ENCODE results near the gene SLC25A21.
"Not testable (repeated sequence)": the region's sequence is repeated elsewhere in the genome, so short reads cannot be mapped to it uniquely, and the experiment has no call there.

SLC25A21 gene

DNA sequence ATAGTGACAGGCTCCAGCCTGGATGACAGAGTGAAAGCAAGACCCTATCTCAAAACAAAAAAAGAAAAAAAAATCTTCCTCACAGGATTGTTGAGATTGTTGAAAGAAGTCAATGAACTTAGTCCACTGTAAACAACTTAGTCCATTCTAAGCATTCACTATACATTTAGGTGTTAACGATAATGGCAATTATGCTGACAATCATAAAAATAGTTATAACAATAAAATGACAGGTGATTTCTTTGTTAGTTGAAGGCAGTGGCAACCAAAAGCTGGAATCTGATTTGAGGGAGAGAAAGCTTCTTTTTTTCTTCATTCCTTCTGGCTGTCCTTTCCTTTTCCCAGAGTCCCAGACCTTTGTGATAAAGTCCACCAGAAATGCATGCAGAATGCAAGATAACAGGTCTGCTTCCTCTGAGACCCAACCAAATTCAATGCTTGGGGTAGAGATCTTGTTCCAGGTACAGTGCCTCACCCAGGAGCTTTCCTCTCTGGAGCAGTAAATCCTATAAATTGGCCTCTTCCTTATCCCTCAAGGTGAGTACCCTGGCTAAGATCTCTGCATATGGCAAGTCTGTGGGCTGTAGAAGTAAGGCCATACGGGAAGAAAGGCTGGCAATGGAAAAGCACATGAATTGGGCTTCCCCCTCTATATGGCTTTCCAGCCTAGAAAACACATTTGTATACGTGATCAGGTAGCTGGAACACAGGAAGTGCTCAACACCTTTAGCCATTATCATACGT lies 458.3 kb downstream of the SLC25A21 start:
- no peak for DNase-seq (ENCODE audit: low read depth, low spot score)

DNA sequence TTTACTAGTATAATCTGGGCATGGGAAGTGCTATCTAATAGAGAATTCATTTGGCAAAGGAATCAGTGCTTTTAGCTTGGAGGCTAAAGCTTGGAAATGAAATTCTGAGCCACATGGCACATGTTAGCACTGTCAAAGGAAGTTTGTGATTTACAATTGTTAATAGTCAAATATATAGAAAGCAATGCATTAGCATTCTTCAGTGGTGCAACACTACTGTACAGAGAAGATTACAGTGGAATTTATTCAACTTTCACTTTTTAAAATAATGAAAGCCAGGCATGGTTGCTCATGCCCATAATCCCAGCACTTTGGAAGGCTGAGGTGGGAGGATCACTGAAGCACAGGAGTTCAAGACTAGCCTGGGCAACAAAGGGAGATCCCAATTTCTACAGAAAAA lies 464.8 kb downstream of the SLC25A21 start:
- DNase-seq (ENCODE audit: low read depth, low spot score), result no peak

DNA sequence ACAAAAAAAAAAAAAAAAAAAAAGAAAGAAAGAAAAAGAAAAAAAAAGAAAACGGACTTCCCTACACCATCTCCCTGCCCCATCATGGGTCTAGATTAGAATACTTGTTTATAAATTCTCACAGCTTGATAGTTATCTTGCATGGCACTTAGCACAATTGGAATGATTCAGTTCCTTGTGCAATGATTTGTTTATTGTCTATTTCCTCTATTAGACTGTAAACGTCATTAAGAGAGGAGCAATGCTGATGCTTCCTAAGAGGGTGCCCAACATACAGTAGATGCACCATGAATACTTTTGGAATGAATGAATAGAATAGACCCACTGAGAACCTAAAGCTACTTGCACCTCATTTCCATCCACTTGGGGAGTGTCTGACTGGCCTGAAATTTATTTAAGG lies 469.9 kb downstream of the SLC25A21 start:
- no peak for DNase-seq (ENCODE audit: low read depth, low spot score)

DNA sequence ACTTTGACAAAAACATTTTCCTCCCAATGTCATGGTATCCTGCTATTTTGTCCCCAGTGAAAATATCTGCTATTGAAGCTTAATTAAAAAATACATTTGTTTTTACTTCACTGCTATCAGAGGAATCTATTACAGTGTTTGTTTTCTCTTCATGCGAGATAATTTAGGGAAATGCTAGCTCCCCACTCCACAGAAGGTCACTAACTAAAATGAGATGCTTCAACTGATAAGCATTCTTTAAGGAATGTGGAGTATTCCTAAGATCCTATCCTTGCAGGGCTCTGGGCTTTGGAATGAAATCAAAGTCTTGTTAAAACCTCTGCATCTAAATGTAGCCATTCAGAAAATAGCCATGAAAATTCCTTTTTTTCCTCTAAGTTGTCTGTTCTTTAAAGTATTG lies 471.3 kb downstream of the SLC25A21 start:
- DNase-seq (ENCODE audit: low read depth, low spot score), result no peak

DNA sequence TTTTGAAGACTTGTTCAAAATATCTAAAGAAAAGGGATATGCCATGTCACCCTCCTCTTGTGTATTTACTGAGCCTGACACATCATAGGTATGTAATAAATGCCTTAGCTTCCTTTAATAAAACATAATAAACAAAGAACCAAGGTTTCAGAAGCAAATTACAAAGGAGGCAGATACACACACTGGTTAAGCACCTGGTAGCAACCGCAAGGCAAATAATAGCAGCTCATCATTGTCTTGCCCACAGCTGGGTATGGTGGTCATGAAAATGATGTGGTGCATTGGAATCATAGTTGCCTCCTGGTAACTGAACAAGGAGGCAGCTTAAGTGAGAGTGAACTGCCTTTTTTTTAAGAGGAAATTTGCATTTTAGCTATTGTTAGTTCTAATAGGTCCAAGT lies 471.8 kb downstream of the SLC25A21 start:
- no peak for DNase-seq (ENCODE audit: low read depth, low spot score)

DNA sequence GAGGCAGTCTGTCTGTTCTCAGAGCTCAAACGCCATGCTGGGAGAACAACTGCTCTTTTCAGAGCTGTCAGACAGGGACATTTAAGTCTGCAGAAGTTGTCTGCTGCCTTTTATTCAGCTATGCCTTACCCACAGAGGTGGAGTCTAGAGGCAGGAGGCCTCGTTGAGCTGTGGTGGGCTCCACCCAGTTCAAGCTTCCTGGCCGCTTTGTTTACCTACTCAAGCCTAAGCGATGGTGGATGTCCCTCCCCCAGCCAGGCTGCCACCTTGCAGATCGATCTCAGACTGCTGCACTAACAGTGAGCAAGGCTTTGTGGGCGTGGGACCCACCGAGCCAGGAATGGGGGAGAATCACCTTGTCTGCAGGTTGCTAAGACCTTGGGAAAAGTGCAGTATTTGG lies 473.0 kb downstream of the SLC25A21 start:
- not testable (repeated sequence) for DNase-seq (ENCODE audit: low read depth, low spot score)

DNA sequence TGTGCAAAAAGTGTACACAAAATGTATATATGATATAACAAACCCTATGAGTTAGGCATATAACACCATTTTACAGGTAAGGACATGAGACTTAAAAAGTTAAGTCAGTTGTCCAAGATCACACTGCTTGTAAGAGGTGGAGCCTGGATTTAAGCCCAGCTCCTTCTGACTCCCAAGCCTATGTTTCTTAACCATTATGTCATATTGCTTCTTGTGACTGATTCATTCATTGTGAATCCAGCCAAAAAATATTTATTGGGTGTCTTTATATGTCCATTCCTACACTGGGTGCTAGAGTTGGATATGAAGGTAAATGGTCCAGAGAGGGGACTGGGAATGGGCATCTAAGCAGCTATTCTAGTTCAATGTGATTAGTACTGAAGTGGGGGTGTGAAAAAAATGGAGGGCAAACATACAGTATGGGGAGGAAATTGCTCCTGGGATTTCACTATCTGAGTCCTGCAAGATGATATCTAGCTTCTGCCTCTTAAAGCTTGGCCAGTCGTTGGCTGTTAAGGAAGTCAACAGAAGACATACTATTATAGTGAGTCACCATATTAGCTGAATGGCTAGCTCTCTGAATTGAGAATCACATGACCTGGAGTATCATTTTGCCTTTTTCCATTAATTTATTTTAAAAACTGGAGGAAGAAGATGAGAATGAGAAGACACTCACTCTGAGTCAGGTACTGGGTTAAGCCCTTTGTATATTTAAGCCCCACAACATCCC lies 481.9 kb downstream of the SLC25A21 start:
- no peak for DNase-seq (ENCODE audit: low read depth, low spot score)

DNA sequence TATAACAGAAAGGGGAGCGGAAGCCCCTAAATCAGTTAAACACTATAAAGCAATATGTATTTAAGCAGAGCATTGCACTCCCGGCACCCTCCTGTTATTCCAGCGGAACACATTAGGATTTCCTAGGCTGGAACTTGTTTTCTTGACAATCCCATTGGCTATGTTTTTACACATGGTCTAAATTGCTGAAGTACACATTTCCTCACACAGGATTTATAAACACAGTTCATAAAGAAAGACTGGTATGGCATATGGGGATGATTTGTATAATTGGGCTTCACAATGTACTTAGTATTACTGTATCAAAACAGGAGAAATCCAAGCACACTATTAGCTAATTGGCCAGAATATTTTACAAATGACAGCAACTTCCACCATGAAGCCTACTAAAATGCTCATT lies 487.5 kb downstream of the SLC25A21 start:
- DNase-seq (ENCODE audit: low read depth, low spot score), result no peak

DNA sequence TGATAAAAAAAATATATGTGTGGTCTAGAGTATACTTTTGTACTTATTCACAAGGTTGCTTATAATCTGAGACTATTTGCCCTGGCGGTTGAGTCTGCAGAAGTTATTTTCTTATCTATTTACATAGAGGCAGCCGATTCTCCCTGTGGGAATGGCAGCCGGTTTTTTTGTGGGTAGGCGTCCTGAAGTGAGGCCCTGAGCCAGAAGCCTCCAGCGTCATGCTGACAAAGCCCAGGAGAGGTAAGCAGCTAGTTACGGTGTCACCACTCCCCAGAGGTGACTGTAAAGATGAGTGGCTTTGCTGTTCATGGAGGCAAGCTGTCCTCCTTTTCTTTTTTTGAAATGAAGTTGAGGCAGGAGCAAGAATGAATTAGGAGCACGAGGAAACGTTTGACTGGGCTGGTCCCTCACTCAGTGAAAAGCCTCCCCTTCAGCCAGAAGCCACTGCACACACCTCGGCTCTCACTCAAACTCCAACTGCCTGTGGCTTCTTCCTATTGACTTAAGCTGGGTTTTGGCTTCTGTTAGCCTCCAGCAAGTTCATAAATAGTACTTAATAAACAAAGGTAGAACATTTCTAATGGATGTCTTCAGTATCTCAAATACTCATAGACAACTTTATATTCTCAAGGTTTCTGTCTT lies 489.2 kb downstream of the SLC25A21 start:
- DNase-seq (ENCODE audit: low read depth, low spot score), result no peak

DNA sequence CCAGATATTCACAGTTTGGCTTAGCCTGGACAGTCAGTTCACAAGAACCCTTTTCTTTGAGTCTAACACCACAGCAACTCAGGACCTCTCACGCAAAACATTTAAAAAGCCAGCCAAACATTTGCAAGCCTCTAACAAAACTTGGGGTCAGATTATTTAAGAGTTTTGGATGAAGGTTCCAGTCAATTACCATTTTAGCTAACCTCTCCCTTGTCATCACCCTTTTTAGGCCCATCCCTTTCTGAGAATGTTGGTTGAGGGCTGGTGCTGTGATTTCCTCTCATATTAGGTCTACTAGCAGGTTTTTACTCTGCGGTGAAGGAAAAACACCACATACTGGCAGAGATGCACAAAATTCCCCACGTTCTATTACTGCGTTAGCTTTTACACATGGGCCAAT lies 490.1 kb downstream of the SLC25A21 start:
- no peak for DNase-seq (ENCODE audit: low read depth, low spot score)

DNA sequence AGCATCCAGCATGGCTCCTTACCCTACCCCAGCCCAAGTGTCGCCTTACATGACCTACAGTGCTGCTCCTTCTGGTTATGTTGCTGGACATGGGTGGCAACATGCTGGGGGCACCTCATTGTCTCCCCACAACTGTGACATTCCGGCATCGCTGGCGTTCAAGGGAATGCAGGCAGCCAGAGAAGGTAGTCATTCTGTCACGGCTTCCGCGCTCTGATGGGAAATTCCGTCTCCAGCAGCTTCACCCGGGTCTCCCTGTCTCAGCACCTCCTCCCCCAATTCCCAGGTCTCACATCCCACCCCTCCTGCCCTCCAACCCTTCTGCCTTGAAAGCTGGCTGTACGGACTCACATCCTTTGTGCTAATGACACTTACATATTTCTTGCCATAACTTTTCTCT lies 496.2 kb downstream of the SLC25A21 start:
- DNase-seq (ENCODE audit: low read depth, low spot score), result no peak

DNA sequence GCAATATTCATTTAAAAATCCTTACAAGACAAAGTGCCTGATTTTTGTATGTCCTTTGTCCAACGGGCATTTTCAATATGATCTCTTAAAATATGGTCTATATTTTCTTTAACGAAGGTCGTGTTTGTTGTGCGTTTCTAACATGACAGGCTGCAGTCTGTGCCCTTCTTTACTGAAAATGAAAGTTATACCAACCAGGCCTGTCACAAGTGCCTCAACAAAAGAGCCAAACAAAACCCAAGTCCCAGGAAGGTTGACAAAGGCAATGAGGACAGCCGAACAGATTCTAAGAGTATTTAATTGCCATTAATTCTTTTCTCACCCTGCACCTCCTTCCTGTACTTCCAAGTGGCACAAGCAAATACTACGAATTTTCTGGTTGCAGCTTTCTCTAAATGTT lies 496.8 kb downstream of the SLC25A21 start:
- no peak for DNase-seq (ENCODE audit: low read depth, low spot score)

DNA sequence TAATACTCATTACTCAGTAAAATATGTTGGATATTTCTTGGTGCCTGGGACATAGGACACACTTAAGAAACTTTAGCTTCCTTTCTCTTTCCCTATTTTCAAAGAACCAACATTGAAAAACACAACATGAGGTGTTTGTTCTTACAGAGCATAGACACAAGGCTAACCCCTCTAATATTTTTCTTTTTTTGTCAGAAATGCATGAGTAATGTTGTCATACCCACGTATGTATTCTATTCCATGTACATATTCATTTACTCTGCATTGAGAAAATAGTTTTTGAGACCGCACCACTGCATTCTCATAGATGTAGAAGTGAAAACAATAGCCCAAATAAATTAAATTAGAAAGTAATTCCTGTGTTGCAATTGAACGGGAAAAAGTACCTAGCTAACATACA lies 497.7 kb downstream of the SLC25A21 start:
- no peak for DNase-seq (ENCODE audit: low read depth, low spot score)

DNA sequence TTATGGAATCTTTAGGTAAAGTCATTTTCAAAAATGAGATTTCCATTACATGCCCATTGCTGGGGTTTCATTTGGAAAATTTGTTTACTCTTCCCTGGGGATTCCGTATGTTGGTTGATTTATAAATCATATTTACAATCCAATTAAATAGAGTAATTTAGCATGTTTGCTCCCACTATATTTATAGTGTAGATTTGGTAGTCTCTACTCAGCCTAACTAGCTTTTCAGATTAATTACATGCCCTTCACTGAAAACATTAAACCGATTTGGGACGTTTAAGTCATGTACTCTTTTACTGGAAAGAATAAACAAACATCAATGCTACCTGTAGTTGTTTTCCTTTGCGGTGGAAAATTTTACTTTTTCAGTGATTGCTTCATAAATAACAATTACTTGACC lies 500.3 kb downstream of the SLC25A21 start:
- DNase-seq (ENCODE audit: low read depth, low spot score), result no peak

DNA sequence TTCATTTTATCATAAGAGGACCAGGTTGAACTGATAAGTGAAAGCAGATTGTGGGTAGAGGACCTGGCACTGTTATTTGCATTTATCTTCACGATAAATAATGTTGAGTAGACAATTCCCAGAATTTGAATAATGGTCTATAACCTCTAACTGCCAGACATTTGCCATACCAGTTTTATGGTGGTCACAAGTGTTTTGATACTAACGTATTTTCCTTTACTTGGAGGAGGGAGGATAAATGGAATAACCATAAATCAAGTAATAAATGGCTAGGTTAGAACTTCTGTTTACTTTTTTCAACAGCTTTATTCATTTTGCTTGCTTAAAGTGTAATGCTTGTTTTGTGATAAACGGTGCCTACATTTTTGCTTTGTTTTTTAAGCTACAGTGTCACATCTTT lies 501.3 kb downstream of the SLC25A21 start:
- no peak for DNase-seq (ENCODE audit: low read depth, low spot score)

DNA sequence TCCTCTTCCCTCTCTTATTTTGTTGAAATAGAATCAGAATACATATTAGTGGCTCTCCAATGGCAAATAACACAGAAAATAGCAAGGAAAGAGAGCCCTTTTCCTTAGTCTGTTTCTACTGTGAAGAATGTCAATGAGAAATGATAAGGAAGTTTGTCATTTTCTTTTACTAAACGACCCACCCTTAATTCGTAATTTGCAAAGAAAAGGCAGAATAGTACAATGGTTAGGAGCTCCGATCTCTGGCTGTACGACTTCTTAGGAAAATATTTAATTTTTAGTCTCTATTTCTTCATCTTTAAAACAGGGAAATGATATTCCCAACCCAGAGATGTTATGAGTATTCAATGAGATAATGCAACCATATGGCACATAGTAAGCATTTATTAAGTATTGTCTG lies 504.7 kb downstream of the SLC25A21 start:
- no peak for DNase-seq (ENCODE audit: low read depth, low spot score)

DNA sequence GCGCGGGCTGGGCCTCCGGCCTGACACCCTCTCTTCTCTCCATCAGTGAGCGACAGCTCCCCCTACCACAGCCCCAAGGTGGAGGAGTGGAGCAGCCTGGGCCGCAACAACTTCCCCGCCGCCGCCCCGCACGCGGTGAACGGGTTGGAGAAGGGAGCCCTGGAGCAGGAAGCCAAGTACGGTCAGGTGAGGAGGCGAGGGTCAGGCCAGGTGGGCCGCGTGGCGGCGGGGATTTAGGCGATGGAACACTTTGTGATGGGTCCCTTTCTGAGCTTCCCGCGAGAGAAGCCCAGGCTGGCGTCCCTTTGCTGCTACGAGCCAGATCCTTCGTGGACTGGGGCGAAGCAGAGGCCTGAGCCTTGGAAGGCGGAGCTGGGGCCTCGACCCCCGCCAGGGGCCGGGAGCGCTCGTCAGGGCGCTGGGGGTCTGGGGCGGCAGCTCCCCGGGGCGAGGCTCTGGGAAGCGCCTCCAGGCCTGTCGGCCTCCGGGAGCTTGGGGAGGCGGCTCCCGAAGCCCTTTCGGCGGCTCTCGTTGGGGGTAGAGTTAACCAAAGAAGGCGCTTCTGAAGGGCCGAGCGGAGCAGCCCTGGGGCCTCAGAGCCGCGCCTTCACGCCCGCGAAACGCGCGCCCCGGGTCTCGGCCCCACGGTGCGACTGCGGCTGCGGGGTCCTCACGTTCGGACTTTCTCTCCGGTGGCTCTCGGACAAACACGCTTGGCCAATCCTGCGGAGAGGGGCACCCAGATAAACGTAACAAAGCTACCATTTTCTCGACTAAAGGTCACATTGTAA lies 505.8 kb downstream of the SLC25A21 start:
- DNase-seq (ENCODE audit: low read depth, low spot score), result no peak

DNA sequence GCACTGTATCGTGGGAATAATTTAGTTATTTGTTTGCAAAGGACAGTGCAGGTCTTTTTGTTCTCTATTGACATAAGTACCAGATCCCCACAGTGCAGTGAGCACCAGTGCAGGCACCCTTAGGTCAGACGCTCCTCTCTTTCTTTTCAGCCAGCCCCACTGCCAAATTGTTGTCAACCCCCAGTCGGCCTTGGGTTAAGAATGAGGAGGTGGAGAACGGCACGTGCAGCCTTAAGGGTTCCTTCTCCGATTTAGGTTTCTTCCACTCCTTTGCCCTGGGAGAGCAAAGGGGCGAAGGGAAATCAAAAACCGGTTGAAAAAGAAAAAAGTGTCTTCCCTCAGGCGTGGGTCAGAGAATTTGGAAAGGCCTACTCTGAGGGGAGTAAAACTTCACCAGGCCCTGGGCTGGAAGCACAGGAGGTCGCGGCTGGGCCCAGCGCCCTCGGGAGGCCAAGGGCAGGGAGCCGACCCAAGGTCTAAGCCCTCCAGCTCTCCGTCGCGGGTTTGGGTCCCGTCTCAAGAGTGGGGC lies 506.5 kb downstream of the SLC25A21 start:
- DNase-seq (ENCODE audit: low read depth, low spot score), result no peak

DNA sequence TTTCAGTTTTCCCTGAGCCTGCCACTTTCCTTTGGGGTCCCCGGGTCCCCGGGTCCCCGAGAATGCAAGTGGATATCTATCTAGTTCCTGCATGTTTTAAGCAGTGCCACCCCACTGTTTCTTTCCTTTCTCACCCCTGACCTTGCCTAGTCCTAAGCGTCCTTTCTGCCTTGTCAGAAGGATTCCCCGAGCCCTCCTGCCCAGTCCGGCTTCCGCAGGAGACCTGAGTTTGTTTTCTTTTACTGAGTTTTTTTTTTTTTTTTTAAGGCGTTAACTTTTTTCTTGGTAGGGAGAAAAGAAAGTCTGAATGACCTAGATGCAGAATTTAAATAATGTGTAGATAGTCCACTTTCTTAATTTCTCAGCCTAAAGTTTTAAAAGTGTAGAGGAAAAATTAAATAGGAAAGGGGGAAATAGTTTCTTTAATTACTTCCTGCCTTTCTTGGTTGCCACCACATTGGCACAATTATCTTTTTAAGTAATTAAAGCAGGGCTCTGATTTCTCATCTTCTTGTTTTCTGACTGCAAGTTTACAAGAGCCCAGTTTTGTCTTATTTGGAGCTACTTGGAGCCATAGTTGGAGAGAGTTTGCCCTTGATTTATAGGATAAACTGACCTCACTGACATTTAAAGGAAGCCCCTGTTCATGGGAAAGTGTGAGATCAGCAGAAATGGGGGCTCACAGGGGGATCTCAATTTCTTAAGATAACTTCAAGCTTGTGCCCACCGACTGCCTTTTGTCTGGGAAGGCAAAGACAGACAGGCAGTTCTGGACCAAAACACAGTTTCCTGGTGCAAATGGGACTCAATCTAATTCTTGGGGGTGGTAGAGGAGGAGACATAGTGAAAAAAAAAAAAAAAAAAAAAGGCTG lies 507.8 kb downstream of the SLC25A21 start:
- DNase-seq (ENCODE audit: low read depth, low spot score), result no peak

DNA sequence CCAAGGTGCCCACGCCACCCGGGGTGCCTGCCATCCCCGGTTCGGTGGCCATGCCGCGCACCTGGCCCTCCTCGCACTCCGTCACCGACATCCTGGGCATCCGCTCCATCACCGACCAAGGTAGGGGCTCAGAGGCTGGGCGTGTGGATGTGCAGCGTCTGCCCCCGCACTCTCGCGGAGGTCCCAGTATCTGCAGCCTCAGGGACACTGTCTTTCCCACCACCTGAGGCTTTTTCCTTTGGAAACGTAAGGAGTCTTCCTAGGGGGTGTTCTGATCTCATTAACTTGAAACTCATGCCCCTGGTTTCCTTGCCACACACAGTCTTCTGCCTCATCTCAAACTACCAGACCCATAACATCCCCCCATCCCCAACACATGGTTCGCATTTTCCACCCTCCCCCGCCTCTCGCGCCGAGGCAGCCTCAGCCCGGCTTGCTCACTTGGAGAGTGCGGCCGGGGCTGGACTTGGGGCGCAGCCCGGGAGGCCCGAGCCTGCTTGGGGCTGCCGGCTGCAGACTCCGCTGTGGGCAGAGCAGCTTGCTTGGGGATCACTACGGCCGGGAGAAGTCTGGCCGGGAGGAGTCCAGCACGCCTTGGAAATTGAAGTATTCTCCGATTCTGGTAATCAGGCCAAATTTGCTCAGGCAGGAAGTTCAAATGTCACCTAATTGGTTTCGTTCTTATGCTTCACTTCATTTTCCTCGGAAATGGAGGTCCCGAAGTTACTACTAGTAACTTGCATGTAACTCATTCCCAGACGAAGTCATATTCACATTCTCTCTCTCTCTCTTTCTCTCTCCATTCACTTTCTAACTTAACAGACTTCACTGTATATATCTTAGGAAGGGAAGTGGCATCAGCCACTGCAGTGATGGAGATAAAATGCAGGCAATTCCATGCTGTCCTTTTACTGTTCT lies 508.7 kb downstream of the SLC25A21 start:
- no peak for DNase-seq (ENCODE audit: low read depth, low spot score)

All from activated naive CD8-positive, alpha-beta T cell treated with anti-CD3 and anti-CD28 coated beads, Interleukin-2, amount 50 U/mL, for 16 hours (primary cell).